HG02884 (cell line): Measurements from ENCODE around the gene ADCY9.
"Not testable (repeated sequence)": the region's sequence is repeated elsewhere in the genome, so short reads cannot be mapped to it uniquely, and the experiment has no call there.

Experiments
- ATAC-seq: cut with Tn5 transposase; IDR thresholded peaks from one replicate; pipeline ENCODE4 v1.9.1; 2021; ENCODE audit warnings: mild to moderate bottlenecking, moderate library complexity; ENCODE audit not compliant: unreplicated experiment

The ADCY9 gene

DNA sequence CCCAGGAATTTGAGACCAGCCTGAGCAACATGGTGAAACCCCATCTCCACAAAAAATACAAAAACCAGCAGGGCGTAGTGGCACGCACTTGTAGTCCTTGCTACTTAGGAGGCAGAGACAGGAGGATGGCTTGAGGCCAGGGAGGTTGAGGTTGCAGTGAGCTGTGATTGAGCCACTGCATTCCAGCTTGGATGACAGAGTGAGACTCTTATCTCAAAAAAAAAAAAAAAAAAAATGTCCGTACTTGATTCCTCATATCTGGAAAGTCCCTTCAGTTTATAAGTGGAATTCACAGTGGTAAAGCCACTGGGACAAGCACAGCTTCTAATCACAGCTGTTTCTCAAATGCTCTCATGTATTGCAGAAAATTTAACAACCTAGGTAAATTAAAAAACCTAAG is 157.1 kb downstream of the ADCY9 start:
- ATAC-seq = no peak

DNA sequence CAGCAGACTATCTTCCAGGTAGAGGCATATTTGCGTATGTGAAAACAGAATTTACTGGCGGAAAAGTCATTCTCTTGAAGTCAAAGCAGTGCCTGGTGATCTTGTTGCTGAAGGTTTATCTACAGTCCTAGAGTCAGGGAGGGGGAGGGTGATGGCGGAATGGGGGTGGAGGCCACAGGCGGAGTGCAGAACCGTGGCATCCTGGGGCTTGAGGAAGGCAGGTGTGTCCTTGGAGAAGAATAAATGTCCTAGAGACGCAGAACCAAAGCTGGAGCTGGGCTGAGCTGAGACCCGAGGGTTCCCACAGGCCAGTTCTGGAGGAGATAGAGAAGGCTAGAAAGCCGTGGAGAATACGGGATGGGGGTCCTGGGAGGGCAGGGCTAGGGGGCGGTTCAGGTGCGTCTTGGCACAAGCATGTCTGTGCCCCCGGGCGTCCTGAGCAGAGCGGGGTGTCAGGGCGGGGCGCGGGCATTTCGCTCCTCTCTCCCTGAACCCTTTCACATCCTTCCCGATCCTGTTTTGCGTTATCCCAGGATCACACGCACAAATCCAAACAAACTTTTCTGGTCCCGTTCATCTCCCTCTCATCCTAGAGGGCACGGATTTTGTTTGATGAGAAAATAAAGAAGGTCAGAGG is 158.8 kb downstream of the ADCY9 start:
- no peak for ATAC-seq

DNA sequence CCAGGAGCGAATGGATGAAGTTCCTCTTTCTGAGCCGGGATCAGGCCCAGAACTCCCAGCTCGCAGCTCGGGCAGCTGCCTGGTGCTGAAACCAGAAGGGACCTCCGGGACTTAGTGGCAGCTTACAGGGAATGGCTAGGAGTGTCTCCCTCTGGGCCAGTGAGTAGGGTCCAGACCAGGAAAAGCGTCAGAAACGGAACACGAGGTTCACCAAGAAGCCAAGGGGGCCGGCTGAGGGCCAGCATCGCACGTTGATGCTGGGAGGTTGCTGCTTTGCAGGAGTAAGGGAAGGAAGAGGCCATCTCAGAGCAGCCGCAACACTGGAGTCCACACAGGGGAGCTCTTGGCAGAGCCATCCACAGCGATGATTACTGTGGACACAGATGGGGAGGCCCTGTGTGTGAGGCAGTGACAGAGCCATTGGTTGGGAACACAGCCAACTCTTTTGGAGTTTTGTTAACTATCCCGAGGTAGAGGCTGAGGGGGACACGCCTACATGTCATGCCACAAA is 161.8 kb downstream of the ADCY9 start:
- no peak for ATAC-seq

GRCh38 chr16:3953728-3954410 is 162.4 kb downstream of the ADCY9 start:
- no peak for ATAC-seq

DNA sequence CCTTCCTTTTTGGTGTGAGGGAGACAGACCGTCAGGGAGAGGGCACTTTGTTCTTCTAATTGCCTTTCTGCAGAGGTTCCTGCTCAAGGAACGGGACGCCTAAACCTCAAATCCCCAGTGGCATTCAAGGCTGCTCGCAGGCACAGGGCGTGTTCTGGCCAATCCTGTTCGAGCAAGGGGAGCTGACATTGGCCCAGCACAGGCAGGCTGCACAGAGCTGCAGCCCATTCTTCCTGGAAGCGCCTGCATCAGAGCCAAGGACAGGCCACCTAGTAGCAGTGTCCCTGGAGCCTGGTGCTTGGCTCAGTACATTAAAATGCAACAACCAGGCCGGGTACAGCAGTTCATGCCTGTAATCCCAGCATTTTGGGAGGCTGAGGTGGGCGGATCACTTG is 163.5 kb downstream of the ADCY9 start:
- ATAC-seq = no peak

DNA sequence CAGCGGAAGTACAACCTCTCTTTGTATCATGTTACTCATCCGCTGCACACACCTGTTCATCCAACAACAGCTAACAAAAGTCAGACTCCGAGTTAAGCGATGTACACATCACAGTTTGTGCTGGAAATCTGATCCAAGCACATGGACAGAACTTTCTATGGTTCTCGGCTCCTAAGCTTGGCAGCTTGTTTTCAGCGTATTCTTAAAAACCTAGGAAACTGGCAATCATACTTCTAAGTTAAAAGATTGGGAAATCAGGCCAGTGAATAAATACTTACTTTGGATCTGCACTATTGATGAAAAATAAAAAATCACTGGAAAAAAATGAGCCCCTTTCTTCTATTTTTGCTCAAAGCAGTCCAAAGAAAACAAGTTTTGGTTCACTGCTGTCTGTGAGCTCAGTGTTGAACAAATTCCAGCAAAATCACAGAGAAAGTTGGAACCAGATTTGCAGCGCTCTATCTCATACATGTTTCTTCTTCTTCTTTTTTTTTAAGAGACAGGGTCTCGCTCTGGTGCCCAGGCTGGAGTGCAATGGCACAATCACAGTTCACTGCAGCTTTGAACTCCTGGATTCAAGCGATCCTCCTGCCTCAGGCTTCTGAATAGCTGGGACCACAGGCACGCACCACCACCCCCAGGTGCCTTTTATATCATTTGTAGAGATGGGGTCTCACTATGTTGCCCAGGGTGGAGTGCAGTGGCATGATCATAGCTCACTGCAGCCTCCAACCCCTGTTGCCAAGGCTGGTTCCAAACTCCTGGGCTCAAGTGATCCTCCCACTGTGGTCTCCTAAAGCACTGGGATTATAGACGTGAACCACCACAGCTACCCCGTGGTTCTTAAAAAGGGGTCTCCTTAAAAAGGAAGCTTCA is 164.1 kb downstream of the ADCY9 start:
- no peak for ATAC-seq

- ATAC-seq = not testable (repeated sequence)
Measured at GRCh38 chr16:3951380-3951779, 164.9 kb downstream of the ADCY9 start.

DNA sequence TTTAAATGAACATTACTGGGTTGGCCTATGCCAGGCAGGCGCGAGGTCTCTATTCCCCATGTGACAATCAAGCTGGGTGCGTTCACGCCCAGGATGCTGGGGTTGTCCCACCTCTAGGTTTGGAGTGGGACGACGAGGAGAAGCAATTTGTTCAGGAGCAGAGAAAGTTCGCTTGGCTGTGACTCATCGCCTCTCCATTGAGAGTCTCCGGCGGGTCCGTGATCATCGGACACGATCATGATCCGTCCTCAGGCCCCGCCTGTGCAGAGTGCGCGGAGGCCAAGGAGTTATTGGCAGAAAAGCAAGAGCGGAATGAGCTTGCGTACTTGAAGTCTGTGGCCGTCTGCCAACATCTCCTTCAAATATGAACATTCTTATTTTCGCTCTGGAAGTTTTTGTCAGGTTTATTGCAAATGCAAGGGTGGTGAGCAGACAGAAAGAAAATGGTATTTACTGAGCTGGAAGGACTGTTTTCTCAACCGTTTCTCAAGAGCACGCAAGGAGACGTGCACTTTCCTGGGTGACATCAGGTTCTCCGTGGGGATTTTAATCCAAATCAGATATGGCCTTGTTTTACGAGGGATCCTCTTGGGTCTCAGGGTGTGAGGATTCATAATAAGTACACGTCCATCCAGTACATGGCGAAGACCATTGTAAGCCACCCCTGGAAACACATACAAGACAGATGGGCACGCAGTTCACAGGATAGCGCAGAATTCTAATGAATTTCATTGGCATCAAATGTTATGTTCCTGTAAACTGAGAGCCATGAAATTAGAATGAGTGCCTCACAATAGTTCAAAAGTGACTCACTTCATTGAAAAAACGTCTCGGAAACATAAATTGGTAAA is 165.7 kb downstream of the ADCY9 start:
- no peak for ATAC-seq

DNA sequence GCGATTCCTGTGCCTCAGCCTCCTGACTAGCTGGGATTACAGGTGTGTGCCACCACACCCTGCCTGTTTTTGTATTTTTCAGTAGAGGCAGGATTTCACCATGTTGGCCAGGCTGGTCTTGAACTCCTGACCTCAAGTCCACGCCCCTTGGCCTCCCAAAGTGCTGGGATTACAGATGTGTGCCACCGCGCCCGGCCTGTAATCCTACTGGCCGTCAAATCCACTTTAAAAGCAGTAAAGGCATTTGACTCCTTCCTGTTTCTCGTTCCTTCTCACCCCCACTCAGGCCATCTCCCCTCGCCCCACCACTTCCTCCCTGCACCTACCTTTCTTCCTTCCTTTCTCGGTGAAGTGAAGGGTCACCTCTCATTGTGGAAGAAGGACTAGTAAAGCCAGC is 166.3 kb downstream of the ADCY9 start:
- no peak for ATAC-seq

- ATAC-seq = no peak
Measured at GRCh38 chr16:3949287-3949686, 167.0 kb downstream of the ADCY9 start.

DNA sequence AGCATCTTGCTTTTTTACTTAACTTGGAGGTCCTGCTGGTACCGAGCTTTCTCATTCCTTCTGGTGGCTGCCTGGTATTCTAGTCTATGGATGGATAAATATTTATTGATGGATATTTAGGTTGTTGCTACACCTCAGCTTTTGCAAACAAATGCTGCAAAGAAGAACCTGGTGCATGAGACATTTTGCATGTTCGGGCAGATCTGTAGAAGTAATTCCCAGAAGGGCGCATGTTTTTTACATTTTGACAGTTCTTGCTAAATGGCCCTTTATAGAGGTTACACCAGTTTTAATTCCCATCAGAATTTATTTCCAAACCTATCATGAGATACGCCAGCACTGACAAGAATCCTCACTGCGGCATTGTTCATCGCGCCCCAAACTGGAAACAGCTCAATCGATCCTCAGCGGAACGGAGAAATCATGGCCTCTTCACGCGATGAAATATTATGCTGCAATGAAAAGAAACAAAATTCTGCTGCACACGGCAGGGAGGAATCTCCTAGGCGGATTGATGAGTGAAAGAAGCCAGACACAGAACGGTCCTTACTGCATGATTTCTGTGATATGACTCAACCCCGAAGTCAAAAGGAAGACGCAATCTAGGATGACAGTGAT is 167.8 kb downstream of the ADCY9 start:
- no peak for ATAC-seq

DNA sequence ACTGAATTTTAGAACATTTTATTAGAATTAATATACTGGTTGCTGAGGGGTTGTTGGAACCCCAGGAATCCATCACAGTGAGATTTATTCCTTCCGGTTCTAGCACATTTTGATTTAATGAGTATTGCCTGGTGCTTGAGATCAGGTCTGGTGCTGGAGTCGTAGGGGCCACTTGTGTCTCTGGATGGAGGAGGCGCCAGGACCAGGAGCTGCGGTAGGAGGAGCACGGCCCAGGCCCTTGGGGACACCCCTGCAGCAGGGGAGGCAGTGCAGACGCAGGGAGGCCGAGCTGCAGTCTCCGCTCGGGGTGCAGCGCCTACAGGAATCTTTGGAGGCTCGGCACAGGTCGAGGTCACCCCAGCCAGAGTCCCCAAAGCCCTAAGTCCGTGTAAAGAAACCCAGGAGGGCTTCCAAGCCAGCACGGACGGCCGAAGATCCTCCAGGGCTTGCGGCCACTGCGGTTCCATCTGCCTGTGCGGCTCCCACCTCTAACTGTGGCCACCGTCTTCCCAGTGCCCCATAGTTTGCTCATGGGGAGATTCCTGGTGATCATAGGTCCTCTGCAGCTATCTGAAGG is 169.6 kb downstream of the ADCY9 start:
- ATAC-seq = no peak

DNA sequence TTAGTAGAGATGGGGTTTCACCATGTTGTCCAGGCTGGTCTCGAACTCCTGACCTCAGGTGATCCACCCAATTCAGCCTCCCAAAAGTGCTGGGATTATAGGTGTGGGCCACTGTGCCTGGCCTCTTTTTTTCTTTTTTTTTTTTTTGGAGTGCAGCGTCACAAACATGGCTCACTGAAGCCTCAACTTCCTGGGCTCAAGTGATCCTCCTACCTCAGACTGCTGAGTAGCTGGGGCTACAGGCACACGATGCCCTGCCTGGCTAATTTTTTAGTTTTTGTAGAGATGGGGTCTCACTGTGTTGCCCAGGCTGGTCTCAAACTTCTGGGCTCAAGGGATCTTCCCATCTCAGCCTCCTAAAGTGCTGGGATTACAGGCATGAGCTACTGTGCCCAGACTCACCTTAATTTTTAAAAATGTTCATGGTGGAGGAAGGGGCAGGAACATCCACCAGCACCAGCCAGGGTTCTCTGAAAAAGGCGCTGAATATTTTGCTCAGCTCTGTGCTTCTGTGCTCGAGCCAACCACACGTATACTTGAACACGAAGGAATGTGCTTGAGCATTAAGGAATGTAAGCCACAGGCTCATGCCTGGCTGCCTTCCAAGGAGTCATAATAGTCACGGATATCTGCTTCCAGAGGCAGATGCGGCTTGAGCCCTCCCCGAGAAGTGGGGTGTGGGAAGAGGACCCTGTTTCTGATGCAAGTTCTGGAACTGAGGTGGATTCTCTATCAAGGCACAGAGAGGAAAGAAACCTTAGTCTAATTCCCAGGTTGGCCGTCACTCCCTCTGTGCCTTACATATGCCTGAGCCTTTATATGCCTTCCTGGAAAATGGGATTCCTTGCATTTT is 170.3 kb downstream of the ADCY9 start:
- no peak for ATAC-seq

DNA sequence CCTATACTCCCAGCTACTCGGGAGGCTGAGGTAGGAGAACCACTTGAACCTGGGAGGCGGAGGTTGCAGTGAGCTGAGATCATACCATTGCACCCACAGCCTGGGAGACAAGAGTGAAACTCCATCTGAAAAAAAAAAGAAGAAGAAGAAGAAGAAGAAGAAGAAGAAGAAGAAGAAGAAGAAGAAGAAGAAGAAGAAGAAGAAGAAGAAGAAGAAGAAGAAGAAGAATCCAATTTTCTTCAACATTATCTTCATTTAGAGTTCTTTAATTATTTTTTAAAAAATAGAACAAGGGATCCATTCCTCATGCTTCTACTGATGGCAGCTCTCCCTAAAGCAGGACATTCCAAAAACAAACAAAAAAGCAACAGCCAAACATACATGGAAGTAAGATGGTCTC is 171.8 kb downstream of the ADCY9 start:
- not testable (repeated sequence) for ATAC-seq

DNA sequence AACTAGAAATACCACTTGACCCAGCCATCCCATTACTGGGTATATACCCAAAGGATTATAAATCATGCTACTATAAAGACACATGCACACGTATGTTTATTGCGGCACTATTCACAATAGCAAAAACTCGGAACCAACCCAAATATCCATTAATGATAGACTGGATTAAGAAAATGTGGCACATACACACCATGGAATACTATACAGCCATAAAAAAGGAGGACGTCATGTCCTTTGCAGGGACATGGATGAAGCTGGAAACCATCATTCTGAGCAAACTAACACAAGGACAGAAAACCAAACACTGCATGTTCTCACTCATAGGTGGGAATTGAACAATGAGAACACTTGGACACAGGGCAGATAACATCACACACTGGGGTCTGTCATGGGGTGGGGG is 174.1 kb downstream of the ADCY9 start:
- ATAC-seq = not testable (repeated sequence)

DNA sequence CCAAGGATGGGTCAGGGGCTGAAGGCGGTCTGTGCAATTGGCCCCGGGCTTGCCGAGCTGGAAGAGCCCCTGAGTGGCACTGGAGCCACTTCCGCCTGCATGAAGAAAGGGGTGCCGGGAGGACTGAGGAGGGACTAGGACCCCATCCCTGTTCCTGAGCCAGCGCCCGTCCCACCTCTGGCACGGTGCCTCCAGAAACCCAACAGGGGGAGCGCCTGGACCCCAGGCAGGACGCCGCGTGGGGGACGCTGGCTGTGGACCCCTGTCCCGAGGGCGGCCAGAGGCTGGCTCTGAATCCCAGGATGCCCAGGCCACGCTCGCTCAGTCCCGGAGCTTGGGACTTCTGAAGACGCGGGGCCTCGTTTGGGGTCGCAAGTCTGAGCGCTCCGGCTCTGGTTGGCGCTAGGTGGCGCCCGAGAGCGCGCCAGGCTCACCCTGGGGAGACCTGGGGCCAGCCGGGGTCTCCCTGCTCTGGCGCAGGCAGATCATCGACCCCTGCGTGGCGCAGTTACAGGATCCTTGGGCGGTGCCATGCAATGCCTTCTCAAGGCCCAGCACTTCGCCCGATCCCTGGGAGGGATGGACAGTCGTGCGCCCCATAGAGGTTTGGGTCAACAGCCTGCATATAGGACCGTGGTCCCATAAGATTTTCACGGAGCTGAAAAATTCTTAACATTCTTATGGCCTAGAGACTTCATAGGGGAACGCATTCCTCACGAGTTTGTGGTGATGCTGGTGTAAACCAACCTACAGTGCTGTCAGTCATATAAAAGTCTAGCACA is 177.2 kb downstream of the ADCY9 start:
- no peak for ATAC-seq

- ATAC-seq = no peak
Measured at GRCh38 chr16:3938471-3938842, 177.8 kb downstream of the ADCY9 start.
